K562 (cell line): ENCODE measurements around the gene INSYN2B. TPM values are rescaled to one million over a fixed set of nuclear protein-coding genes. Genes with fewer than 3 reads are reported as not detected.

ENCODE experiments used
- AFF4 ChIP-seq: sonication (generic); formaldehyde crosslinking; IDR thresholded peaks from 2 replicates; pipeline ENCODE4 v1.8.0; 2023; ENCODE audit warnings: mild to moderate bottlenecking, missing genetic modification reagents
- ATF3 ChIP-seq, 2 experiments: fragments of 450-650 bp in 1 of 2; sonication (generic) in 1 of 2; formaldehyde crosslinking in 1 of 2; IDR thresholded peaks in 1 of 2; conservative IDR thresholded peaks in 1 of 2; 2 replicates each; pipeline versions ENCODE4 v1.6.1 to v1.8.1; 2016 to 2023; ENCODE audit warnings: mild to moderate bottlenecking in 2 of 2, moderate library complexity in 2 of 2, inconsistent platforms in 1 of 2, missing genetic modification reagents in 1 of 2
- BCL6 ChIP-seq: fragments of 250-450 bp; sonication (Bioruptor Pico); IDR thresholded peaks from 2 replicates; pipeline ENCODE4 v1.4.0; 2020
- CREB3L1 ChIP-seq: fragments of 450-650 bp; IDR thresholded peaks from 2 replicates; pipeline ENCODE4 v1.6.1; 2014; ENCODE audit warnings: low read depth, mild to moderate bottlenecking, moderate library complexity, borderline replicate concordance
- CREBBP ChIP-seq: IDR thresholded peaks from one replicate; pipeline ENCODE4 v1.6.1; 2012; ENCODE audit warnings: low read depth, mild to moderate bottlenecking, control low read depth, inconsistent platforms, low read length
- DIDO1 ChIP-seq: fragments of 450-650 bp; IDR thresholded peaks from 2 replicates; pipeline ENCODE4 v1.6.1; 2016; ENCODE audit warnings: low read depth, missing biosample characterization, missing genetic modification characterization
- E4F1 ChIP-seq: fragments of 250-450 bp; sonication (Bioruptor Pico); IDR thresholded peaks from 2 replicates; pipeline ENCODE4 v1.5.0; 2021; ENCODE audit warnings: mild to moderate bottlenecking, borderline replicate concordance
- EWSR1 ChIP-seq: fragments of 450-650 bp; IDR thresholded peaks from 2 replicates; pipeline ENCODE4 v1.6.1; 2018; ENCODE audit warnings: borderline replicate concordance, mild to moderate bottlenecking, low read depth, moderate library complexity; ENCODE audit not compliant: partially characterized antibody
- HLTF ChIP-seq: fragments of 450-650 bp; IDR thresholded peaks from 2 replicates; pipeline ENCODE4 v1.6.1; 2016
- KLF16 ChIP-seq: IDR thresholded peaks from 2 replicates; pipeline ENCODE4 v1.6.1; 2016; ENCODE audit warnings: antibody characterized with exemption
- LARP7 ChIP-seq: fragments of 450-650 bp; IDR thresholded peaks from 2 replicates; pipeline ENCODE4 v1.6.1; 2016
- LEF1 ChIP-seq: fragments of 450-650 bp; IDR thresholded peaks from 2 replicates; pipeline ENCODE4 v1.6.1; 2016; ENCODE audit warnings: mild to moderate bottlenecking
- MAZ ChIP-seq, 2 experiments: fragments of 450-650 bp in 1 of 2; sonication (generic) in 1 of 2; formaldehyde crosslinking; IDR thresholded peaks in 1 of 2; conservative IDR thresholded peaks in 1 of 2; 2 replicates each; pipeline versions ENCODE4 v1.4.0 to v1.5.0; 2020; ENCODE audit warnings: mild to moderate bottlenecking in 1 of 2, missing genetic modification reagents in 1 of 2
- MEF2D ChIP-seq: conservative IDR thresholded peaks from 2 replicates; pipeline ENCODE4 v1.6.1; 2016; ENCODE audit warnings: low read depth, missing genetic modification characterization, missing compliant biosample characterization
- NFE2 ChIP-seq: IDR thresholded peaks from 2 replicates; pipeline ENCODE4 v1.6.1; 2014; ENCODE audit warnings: antibody characterized with exemption, low read depth
- NRF1 ChIP-seq, 2 experiments: fragments of 450-650 bp; IDR thresholded peaks in 1 of 2; conservative IDR thresholded peaks in 1 of 2; 2 replicates each; pipeline ENCODE4 v1.6.1; 2014; ENCODE audit warnings: mild to moderate bottlenecking in 2 of 2
- SIN3B ChIP-seq: fragments of 450-650 bp; IDR thresholded peaks from 2 replicates; pipeline ENCODE4 v1.6.1; 2017; ENCODE audit warnings: low read depth, mild to moderate bottlenecking, moderate library complexity
- SRSF3 ChIP-seq: fragments of 200-400 bp; formaldehyde crosslinking; IDR thresholded peaks from 2 replicates; pipeline ENCODE4 v1.6.1; 2016; ENCODE audit warnings: mild to moderate bottlenecking, low read length, moderate library complexity; ENCODE audit not compliant: insufficient read depth
- ZFP1 ChIP-seq: fragments of 450-650 bp; formaldehyde crosslinking; IDR thresholded peaks from 2 replicates; pipeline ENCODE4 v1.4.0; 2020; ENCODE audit warnings: mild to moderate bottlenecking, mixed read lengths
- ZFP30 ChIP-seq: fragments of 250-450 bp; sonication (Bioruptor Pico); IDR thresholded peaks from 2 replicates; pipeline ENCODE4 v1.8.0; 2022; ENCODE audit warnings: moderate library complexity, mild to moderate bottlenecking, inconsistent platforms, borderline replicate concordance
- ZNF316 ChIP-seq: fragments of 450-650 bp; IDR thresholded peaks from 2 replicates; pipeline ENCODE4 v1.6.1; 2016
- ZNF347 ChIP-seq: fragments of 450-650 bp; formaldehyde crosslinking; IDR thresholded peaks from 2 replicates; pipeline ENCODE4 v1.4.0; 2020; ENCODE audit warnings: low read depth, mild to moderate bottlenecking, moderate library complexity
- polyA plus RNA-seq, 8 experiments: library from polyadenylated mRNA; depleted of rRNA in 4 of 8; stranded (reverse) in 5 of 8; unstranded in 3 of 8; fragments of >200 nt; fragmentation: Nextera tagmentation in 2 of 8; fragmentation: Illumina TruSeq in 1 of 8; extraction: Ambion mirVana in 2 of 8; extraction: Trizol in 1 of 8; gene quantifications; 2 replicates each; pipeline versions ENCODE4 v1.2.1 to v1.2.3, GENCODE V29; 2011 to 2014; ENCODE audit warnings: inconsistent platforms in 1 of 8, missing spikeins in 1 of 8
- total RNA-seq, 7 experiments: library from RNA; depleted of rRNA in 6 of 7; stranded (reverse); fragments of >200 nt in 6 of 7; fragmentation: Illumina TruSeq in 2 of 7; extraction: Trizol in 2 of 7; gene quantifications; 2 replicates each; pipeline versions ENCODE4 v1.2.1 to v1.2.3, GENCODE V29; 2011 to 2021; ENCODE audit warnings: low replicate concordance in 1 of 7

Gene INSYN2B
- total and polyA plus RNA-seq, 9 of the 15 experiments (the other 6 are each of a cell fraction or from before 2014, with no cell fraction given), result not detected

GRCh38 chr5:169856571-169856970 is 123.7 kb downstream of the INSYN2B start (continued):
- TF ChIP-seq BCL6 (CRISPR knock-in tag), result no peak
- no peak for TF ChIP-seq MAZ (CRISPR knock-in tag; conservative IDR thresholded peaks at IDR 0.05 in 1 of 2, IDR thresholded peaks at IDR 0.05 in 1 of 2)
- peak; percentile 90 for TF ChIP-seq ZNF316
- TF ChIP-seq E4F1 (CRISPR knock-in tag), result no peak
- TF ChIP-seq KLF16, result no peak
- no peak for TF ChIP-seq ZFP1 (CRISPR knock-in tag)
- no peak for TF ChIP-seq ZNF347
- TF ChIP-seq CREBBP, result no peak
- no peak for TF ChIP-seq SRSF3
- TF ChIP-seq LEF1, result no peak
- no peak for TF ChIP-seq AFF4
- no peak for TF ChIP-seq CREB3L1
- TF ChIP-seq SIN3B, result no peak
- TF ChIP-seq EWSR1, result no peak
- no peak for TF ChIP-seq MEF2D (tag)
- no peak for TF ChIP-seq DIDO1 (tag)
- TF ChIP-seq NFE2, result peak; percentile 88
- TF ChIP-seq LARP7, result no peak
- no peak for TF ChIP-seq ZFP30 (CRISPR knock-in tag)
- no peak for TF ChIP-seq HLTF
- TF ChIP-seq ATF3 (IDR thresholded peaks at IDR 0.05), result peak; percentile 18; the same call in 1 of the 2 replicates
- TF ChIP-seq ATF3 (CRISPR knock-in tag; conservative IDR thresholded peaks at IDR 0.05), result no peak
- no peak for TF ChIP-seq NRF1 (conservative IDR thresholded peaks at IDR 0.05 in 1 of 2, IDR thresholded peaks at IDR 0.05 in 1 of 2)
